ENCODE measurements around the gene INSIG1.

The INSIG1 gene

DNA sequence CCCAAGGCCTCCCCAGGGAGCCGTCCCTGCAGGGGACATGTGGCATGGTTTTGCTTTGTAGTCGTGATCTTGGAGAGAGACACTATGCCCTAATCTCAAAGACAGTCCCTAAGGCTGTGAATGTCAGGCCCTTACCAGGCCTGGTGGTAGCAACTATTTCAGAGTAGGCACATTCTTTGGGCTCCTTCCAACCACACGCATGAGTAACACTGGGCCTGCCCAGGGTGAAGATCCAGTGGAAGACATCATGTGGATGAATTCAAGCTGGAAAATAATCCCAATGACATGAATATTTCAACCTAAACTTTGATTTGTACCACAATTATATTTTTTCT, 39.5 kb upstream of the INSIG1 start:
- H3K36me3 ChIP-seq (ENCODE audit: control insufficient read depth, insufficient read depth, low read length) = no peaks in the 10 kb centered on the region
- no peak overlapping the region for H3K4me3 ChIP-seq (ENCODE audit: low read length)
- H3K4me1 ChIP-seq (ENCODE audit: control insufficient read depth, insufficient read depth, low read length) = peaks cover 7% of the 10 kb centered on the region

GRCh38 chr7:155259866-155260497, 37.7 kb upstream of the INSIG1 start:
- Histone ChIP-seq H3K9me3 (ENCODE audit: control insufficient read depth, low read length) (no peaks in the 10 kb centered on the region), H3K4me3 (ENCODE audit: low read length) (no peak overlapping the region), H3K4me1 (ENCODE audit: control insufficient read depth, insufficient read depth, low read length) (no peaks in the 10 kb centered on the region), H3K9ac (ENCODE audit: low read length) (no peak overlapping the region), H3K27me3 (ENCODE audit: control insufficient read depth, insufficient read depth, low read length) (peaks cover 11% of the 10 kb centered on the region), H3K36me3 (ENCODE audit: control insufficient read depth, insufficient read depth, low read length) (no peaks in the 10 kb centered on the region)

More for the DNA sequence above, 39.5 kb upstream of the INSIG1 start:
- Histone ChIP-seq H3K27me3 (ENCODE audit: control insufficient read depth, insufficient read depth, low read length) (no peaks in the 10 kb centered on the region), H3K9me3 (ENCODE audit: control insufficient read depth, low read length) (no peaks in the 10 kb centered on the region), H3K9ac (ENCODE audit: low read length) (no peak overlapping the region)

DNA sequence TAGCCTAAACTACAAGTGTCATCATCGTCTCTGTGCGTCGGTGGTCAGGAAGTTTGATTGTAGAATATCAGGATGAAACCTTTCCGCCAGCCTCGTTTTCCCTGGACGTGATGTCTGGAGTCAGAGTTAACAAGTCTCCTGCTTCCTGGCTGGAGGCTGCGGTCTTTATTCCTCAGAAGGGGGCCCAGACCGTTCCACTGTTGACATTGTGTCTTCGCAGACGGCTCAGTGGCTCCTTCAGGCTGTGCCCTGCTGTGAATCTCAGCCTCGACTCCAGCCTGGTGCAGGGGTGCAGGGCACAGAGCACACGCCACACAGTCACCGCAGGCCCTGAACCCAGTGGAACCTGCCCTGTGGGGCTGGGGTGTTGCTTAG, 37.2 kb upstream of the INSIG1 start:
- no peak overlapping the region for H3K4me3 ChIP-seq (ENCODE audit: low read length)
- H3K36me3 ChIP-seq (ENCODE audit: control insufficient read depth, insufficient read depth, low read length) = no peaks in the 10 kb centered on the region
- peaks cover 11% of the 10 kb centered on the region for H3K27me3 ChIP-seq (ENCODE audit: control insufficient read depth, insufficient read depth, low read length)
- H3K9me3 ChIP-seq (ENCODE audit: control insufficient read depth, low read length) = no peaks in the 10 kb centered on the region
- H3K9ac ChIP-seq (ENCODE audit: low read length) = no peak overlapping the region
- no peaks in the 10 kb centered on the region for H3K4me1 ChIP-seq (ENCODE audit: control insufficient read depth, insufficient read depth, low read length)

DNA sequence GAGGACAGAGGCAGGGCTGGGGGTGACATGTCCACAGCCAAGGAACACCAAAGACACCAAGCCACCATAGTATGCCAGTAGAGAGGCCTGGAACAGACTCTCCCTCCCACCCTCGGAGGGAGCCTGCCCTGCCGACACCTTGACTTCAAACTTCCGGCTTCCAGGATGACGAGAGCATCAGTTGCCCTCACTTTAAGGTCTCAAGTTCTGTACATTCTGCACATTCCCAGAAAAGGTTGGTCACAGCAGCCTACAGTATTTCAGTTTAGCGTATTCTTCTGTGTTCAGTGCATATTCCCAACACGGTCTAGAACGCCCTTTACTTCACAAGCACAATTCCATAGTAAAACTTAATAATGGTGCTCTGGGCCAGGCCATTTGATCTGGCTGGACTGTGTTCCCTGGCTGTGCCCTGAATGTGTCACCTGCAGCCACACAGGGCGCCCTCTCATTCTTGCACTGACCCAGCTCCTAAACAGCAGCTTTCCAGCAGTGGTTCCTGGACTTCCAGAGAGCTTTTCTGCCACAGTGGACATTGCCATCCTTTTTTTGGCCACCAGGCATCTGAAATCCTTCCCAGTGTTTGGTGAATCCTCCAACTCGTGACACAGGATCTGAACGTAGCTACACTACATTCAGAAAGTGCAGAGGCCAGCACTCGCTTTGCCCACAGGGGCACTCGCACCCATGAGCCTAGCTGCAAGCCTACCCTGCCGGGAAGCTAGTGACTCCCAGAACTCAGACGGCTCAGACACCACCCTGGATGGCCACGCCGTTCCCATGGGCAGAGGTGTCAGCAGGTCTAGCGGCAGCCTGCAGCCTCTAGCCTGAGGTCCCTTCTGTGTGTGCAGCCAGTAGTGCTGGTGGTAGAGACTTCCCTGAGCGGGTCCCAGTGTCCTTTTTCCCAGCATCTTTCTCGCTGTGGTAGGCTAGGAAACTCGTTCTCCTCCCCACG, 36.4 kb upstream of the INSIG1 start:
- no peak overlapping the region for H3K4me3 ChIP-seq (ENCODE audit: low read length)
- peaks cover 11% of the 10 kb centered on the region for H3K27me3 ChIP-seq (ENCODE audit: control insufficient read depth, insufficient read depth, low read length)
- H3K9me3 ChIP-seq (ENCODE audit: control insufficient read depth, low read length) = no peaks in the 10 kb centered on the region
- no peak overlapping the region for H3K9ac ChIP-seq (ENCODE audit: low read length)
- no peaks in the 10 kb centered on the region for H3K36me3 ChIP-seq (ENCODE audit: control insufficient read depth, insufficient read depth, low read length)
- no peaks in the 10 kb centered on the region for H3K4me1 ChIP-seq (ENCODE audit: control insufficient read depth, insufficient read depth, low read length)

GRCh38 chr7:155262031-155262430, 35.6 kb upstream of the INSIG1 start:
- H3K9ac ChIP-seq (ENCODE audit: low read length) = no peak overlapping the region
- no peak overlapping the region for H3K4me3 ChIP-seq (ENCODE audit: low read length)
- H3K9me3 ChIP-seq (ENCODE audit: control insufficient read depth, low read length) = no peaks in the 10 kb centered on the region
- H3K27me3 ChIP-seq (ENCODE audit: control insufficient read depth, insufficient read depth, low read length) = peaks cover 11% of the 10 kb centered on the region
- H3K4me1 ChIP-seq (ENCODE audit: control insufficient read depth, insufficient read depth, low read length) = no peaks in the 10 kb centered on the region
- H3K36me3 ChIP-seq (ENCODE audit: control insufficient read depth, insufficient read depth, low read length) = no peaks in the 10 kb centered on the region

GRCh38 chr7:155263051-155263450, 34.6 kb upstream of the INSIG1 start:
- H3K36me3 ChIP-seq (ENCODE audit: control insufficient read depth, insufficient read depth, low read length) = no peaks in the 10 kb centered on the region
- peaks cover 11% of the 10 kb centered on the region for H3K27me3 ChIP-seq (ENCODE audit: control insufficient read depth, insufficient read depth, low read length)

DNA sequence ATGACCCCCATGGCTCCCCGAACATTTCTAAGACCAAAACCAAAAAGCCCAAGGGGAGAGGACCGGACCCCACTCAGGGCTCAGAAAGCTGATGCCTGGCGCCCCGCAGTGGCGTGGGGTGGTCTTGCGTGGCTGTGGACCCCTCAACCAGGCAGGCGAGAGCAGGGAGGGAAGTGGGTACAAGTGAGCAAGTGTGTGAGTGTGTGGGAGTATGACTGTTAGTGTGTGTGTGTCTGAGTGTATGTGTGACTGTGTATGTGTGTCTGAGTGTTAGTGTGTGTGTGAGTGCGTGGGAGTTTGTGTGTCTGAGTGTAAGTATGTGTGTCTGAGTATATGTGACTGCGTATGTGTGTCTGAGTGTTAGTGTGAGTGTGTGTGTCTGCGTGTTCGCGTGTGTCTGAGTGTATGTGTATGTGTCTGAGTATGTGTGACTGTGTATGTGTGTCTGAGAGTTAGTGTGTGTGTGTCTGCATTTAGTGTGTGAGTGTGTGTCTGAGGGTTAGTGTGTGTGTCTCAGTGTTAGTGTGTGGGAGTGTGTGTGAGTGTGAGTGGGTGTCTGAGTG, 34.0 kb upstream of the INSIG1 start:
- Histone ChIP-seq H3K9me3 (ENCODE audit: control insufficient read depth, low read length) (no peaks in the 10 kb centered on the region), H3K4me3 (ENCODE audit: low read length) (no peak overlapping the region), H3K9ac (ENCODE audit: low read length) (no peak overlapping the region), H3K36me3 (ENCODE audit: control insufficient read depth, insufficient read depth, low read length) (no peaks in the 10 kb centered on the region), H3K4me1 (ENCODE audit: control insufficient read depth, insufficient read depth, low read length) (no peaks in the 10 kb centered on the region), H3K27me3 (ENCODE audit: control insufficient read depth, insufficient read depth, low read length) (peaks cover 11% of the 10 kb centered on the region)

More at GRCh38 chr7:155263051-155263450, 34.6 kb upstream of the INSIG1 start:
- Histone ChIP-seq H3K9ac (ENCODE audit: low read length) (no peak overlapping the region), H3K4me3 (ENCODE audit: low read length) (no peak overlapping the region), H3K9me3 (ENCODE audit: control insufficient read depth, low read length) (no peaks in the 10 kb centered on the region), H3K4me1 (ENCODE audit: control insufficient read depth, insufficient read depth, low read length) (no peaks in the 10 kb centered on the region)

GRCh38 chr7:155265144-155265543, 32.5 kb upstream of the INSIG1 start:
- H3K4me3 ChIP-seq (ENCODE audit: low read length) = no peak overlapping the region

DNA sequence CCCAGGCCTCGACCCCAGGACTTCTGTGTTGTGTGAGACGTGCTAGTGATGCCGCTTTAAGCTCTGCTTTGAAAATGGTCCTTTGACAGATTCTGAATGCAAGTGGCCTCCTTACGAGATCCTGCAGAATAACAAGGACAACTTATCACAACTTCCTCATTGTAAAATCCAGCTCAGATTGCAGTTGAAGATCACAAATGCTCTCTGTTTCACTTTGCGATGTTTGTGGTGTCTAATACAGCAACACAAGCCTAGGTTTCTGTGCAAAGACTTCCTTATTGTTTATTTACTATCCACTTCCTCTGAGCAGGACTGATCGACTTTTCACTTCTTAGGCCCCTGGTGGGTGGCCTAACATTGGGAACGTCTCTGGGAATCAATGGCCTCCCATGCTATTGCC, 31.7 kb upstream of the INSIG1 start:
- Histone ChIP-seq H3K9ac (ENCODE audit: low read length) (no peak overlapping the region), H3K27me3 (ENCODE audit: control insufficient read depth, insufficient read depth, low read length) (peaks cover 11% of the 10 kb centered on the region), H3K4me3 (ENCODE audit: low read length) (no peak overlapping the region), H3K4me1 (ENCODE audit: control insufficient read depth, insufficient read depth, low read length) (no peaks in the 10 kb centered on the region), H3K9me3 (ENCODE audit: control insufficient read depth, low read length) (no peaks in the 10 kb centered on the region), H3K36me3 (ENCODE audit: control insufficient read depth, insufficient read depth, low read length) (no peaks in the 10 kb centered on the region)

More at GRCh38 chr7:155265144-155265543, 32.5 kb upstream of the INSIG1 start:
- H3K27me3 ChIP-seq (ENCODE audit: control insufficient read depth, insufficient read depth, low read length) = peaks cover 11% of the 10 kb centered on the region
- no peaks in the 10 kb centered on the region for H3K4me1 ChIP-seq (ENCODE audit: control insufficient read depth, insufficient read depth, low read length)
- H3K36me3 ChIP-seq (ENCODE audit: control insufficient read depth, insufficient read depth, low read length) = no peaks in the 10 kb centered on the region
- H3K9me3 ChIP-seq (ENCODE audit: control insufficient read depth, low read length) = no peaks in the 10 kb centered on the region
- H3K9ac ChIP-seq (ENCODE audit: low read length) = no peak overlapping the region

DNA sequence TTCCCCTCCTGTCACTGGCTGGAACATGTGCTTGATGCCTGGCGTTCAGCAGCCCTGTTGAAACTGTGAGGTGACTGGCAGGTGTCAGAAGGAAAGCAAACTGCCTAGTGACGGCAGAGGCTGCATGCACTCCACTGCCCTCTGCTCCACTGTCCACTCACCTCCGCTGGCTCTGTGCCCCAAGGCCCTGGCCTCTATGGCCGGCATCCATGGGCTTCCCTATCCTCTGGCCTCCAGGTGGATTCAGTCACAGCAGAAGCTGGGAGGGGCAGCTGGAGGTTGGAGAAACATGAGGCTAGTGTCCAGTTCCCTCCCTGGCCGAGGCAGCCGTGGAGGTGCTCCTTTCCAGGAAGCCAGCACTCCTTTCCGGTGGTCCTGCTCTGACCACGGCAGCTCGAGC, 31.2 kb upstream of the INSIG1 start:
- H3K36me3 ChIP-seq (ENCODE audit: control insufficient read depth, insufficient read depth, low read length) = no peaks in the 10 kb centered on the region
- no peak overlapping the region for H3K9ac ChIP-seq (ENCODE audit: low read length)
- no peaks in the 10 kb centered on the region for H3K9me3 ChIP-seq (ENCODE audit: control insufficient read depth, low read length)
- H3K27me3 ChIP-seq (ENCODE audit: control insufficient read depth, insufficient read depth, low read length) = peaks cover 11% of the 10 kb centered on the region
- H3K4me1 ChIP-seq (ENCODE audit: control insufficient read depth, insufficient read depth, low read length) = no peaks in the 10 kb centered on the region
- no peak overlapping the region for H3K4me3 ChIP-seq (ENCODE audit: low read length)

- H3K4me3 ChIP-seq (ENCODE audit: low read length) = no peak overlapping the region
- H3K9ac ChIP-seq (ENCODE audit: low read length) = no peak overlapping the region
- no peaks in the 10 kb centered on the region for H3K9me3 ChIP-seq (ENCODE audit: control insufficient read depth, low read length)
- H3K36me3 ChIP-seq (ENCODE audit: control insufficient read depth, insufficient read depth, low read length) = no peaks in the 10 kb centered on the region
- no peaks in the 10 kb centered on the region for H3K4me1 ChIP-seq (ENCODE audit: control insufficient read depth, insufficient read depth, low read length)
- peaks cover 11% of the 10 kb centered on the region for H3K27me3 ChIP-seq (ENCODE audit: control insufficient read depth, insufficient read depth, low read length)
Measured at GRCh38 chr7:155267023-155267422, 30.7 kb upstream of the INSIG1 start.

DNA sequence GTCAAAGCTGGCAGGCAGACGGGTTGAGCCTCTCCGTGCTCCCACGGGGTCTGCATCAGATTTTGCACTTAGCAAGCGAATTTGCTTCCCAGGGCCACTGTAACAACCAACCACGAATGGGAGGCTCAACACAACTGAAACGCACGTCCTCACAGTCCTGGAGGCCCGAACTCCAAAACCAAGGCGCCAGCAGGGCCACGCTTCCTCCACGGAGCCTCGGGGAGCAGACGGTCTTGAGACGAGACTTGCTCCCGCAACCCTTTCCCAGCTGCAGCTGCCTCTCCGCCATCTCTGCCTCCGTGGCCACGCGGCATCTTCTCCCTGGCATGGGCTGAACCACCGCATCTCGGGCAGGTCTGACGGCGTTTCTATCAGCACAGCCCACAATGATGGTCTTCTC, 30.2 kb upstream of the INSIG1 start:
- no peak overlapping the region for H3K9ac ChIP-seq (ENCODE audit: low read length)
- no peaks in the 10 kb centered on the region for H3K36me3 ChIP-seq (ENCODE audit: control insufficient read depth, insufficient read depth, low read length)
- H3K9me3 ChIP-seq (ENCODE audit: control insufficient read depth, low read length) = no peaks in the 10 kb centered on the region
- peaks cover 11% of the 10 kb centered on the region for H3K27me3 ChIP-seq (ENCODE audit: control insufficient read depth, insufficient read depth, low read length)
- no peaks in the 10 kb centered on the region for H3K4me1 ChIP-seq (ENCODE audit: control insufficient read depth, insufficient read depth, low read length)
- no peak overlapping the region for H3K4me3 ChIP-seq (ENCODE audit: low read length)

All from mucosa of stomach (tissue), 1 donor.